DMS 273 (cell line): ENCODE measurements around the gene FEN1.

Source experiments
- DNase-seq: peaks from one replicate; lab custom pipeline; 2025; ENCODE audit not compliant: unreplicated experiment; lab: John Stamatoyannopoulos, UW

FEN1 gene, protein sequence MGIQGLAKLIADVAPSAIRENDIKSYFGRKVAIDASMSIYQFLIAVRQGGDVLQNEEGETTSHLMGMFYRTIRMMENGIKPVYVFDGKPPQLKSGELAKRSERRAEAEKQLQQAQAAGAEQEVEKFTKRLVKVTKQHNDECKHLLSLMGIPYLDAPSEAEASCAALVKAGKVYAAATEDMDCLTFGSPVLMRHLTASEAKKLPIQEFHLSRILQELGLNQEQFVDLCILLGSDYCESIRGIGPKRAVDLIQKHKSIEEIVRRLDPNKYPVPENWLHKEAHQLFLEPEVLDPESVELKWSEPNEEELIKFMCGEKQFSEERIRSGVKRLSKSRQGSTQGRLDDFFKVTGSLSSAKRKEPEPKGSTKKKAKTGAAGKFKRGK

DNA sequence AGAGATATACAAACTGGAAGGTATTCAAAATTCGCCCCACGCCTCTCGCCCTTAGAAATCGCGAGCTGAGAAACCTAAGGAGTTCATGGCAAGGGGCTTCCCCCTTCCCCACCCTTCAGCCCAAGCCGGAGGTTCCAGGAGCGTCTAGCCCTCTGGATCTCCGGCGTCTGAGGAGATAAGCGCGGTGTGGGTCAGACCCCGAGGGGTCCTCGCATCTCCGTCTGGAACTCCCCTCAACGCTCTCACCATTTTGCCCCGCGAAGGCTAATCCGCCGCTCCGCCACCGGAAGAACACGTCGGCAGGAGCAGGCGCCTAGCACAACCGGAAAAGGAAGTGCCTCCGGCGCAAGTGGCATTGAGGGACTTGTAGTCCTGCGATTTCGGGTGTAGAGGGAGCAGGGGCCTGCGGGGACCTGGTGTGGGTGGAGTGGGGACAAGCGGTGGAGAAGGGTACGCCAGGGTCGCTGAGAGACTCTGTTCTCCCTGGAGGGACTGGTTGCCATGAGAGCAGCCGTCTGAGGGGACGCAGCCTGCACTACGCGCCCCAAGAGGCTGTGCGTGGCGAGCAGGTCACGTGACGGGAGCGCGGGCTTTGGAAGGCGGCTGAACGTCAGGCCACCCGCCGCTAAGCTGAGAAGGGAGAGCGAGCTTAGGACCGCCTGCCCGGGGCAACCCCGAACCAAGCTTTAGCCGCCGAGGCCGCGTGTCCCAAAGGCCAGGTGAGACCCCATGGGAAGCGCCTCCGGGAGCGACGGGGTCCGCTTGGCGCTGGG, at the start of gene FEN1, which contains the start of gene TMEM258:
TSS of gene FEN1 (plus strand) at position 602 of the 773 bp plus-strand sequence. CDS start 2,451 bp downstream, outside the sequence.
TSS of gene TMEM258 (minus strand) at position 290 of the 773 bp plus-strand sequence. CDS start at position 249, 41 bp downstream.
- DNase-seq: peak; percentile 93

DNA sequence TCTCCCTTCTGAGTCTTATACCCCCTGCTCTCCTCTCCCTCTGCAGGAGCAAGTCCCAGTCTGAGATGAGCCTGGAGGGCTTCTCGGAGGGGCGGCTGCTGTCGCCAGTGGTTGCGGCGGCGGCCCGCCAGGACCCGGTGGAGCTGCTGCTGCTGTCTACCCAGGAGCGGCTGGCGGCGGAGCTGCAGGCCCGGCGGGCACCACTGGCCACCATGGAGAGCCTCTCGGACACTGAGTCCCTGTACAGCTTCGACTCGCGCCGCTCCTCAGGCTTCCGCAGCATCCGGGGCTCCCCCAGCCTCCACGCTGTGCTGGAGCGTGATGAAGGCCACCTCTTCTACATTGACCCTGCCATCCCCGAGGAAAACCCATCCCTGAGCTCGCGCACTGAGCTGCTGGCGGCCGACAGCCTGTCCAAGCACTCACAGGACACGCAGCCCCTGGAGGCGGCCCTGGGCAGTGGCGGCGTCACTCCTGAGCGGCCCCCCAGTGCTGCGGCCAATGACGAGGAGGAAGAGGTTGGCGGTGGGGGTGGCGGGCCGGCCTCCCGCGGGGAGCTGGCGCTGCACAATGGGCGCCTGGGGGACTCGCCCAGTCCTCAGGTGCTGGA, 49.1 kb upstream of the FEN1 start:
- DNase-seq: no peak

DNA sequence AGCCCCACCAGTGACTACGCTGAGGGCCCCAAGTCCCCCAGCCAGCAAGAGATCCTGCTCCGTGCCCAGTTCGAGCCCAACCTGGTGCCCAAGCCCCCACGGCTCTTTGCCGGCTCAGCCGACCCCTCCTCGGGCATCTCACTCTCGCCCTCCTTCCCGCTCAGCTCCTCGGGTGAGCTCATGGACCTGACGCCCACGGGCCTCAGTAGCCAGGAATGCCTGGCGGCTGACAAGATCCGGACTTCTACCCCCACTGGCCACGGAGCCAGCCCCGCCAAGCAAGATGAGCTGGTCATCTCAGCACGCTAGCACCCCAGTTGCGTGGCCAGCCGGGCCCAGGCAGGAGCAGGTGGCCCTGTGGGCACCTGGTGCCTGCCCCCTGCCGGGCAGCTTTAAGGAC, 48.5 kb upstream of the FEN1 start:
- DNase-seq: no peak

DNA sequence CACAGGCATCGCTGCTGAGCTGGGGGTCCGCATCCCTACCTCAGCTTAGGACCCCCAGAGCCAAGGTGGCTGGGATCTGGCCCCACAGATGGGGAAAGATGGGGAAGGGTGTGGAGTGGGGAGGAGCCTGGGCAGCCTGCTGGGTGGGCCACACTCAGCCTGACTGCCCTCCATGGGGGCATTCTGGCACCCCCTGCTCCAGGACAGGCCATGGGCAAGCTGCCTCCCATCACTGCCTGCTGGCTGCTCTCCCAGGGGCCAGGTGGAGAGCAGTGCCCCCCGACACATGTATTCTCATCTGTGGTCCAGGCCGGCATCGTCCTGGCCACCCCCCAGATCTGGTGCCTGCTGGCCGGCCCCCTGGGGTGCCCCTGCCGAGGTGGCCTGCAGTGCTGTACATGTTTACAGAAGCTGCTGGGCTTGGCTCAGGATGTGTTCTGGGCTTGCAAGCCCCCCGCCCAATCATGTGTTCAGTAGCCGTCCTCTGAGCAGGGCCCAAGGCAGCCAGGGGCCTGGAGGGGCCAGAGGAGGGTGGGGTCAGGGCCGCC, 48.0 kb upstream of the FEN1 start:
- DNase-seq: no peak

DNA sequence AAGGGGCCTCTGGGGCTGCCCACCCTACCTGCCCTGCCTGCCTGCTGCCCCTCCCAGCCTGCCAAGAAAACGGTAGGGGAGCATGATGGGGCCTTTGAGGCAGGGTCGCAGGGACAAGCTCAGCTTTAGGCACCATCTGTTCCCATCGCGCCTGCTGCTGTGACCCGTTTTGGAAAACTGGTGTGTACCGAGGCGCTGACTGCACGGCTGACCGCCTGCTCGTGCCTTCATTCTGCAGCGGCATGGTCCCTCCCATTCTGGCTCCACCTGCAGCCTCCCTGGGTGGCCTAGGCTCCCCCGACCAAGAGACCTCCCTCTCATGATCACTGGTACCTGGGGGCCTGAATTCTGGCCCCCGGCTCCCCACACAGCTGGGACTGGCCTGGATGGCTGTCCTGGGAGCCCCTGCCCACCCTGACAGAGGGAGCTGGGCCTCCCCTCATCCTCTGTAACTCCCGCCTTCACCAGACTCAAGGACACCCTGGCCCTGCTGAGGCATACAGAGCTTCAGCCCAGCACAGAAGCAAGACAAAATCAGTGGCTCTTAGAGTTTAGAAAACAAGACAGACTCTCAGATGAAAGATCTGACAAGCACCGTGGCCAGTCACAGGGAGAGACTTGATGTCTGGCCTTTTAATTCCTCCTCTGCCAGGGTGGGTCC, 46.8 kb upstream of the FEN1 start:
- DNase-seq: peak; percentile 66

DNA sequence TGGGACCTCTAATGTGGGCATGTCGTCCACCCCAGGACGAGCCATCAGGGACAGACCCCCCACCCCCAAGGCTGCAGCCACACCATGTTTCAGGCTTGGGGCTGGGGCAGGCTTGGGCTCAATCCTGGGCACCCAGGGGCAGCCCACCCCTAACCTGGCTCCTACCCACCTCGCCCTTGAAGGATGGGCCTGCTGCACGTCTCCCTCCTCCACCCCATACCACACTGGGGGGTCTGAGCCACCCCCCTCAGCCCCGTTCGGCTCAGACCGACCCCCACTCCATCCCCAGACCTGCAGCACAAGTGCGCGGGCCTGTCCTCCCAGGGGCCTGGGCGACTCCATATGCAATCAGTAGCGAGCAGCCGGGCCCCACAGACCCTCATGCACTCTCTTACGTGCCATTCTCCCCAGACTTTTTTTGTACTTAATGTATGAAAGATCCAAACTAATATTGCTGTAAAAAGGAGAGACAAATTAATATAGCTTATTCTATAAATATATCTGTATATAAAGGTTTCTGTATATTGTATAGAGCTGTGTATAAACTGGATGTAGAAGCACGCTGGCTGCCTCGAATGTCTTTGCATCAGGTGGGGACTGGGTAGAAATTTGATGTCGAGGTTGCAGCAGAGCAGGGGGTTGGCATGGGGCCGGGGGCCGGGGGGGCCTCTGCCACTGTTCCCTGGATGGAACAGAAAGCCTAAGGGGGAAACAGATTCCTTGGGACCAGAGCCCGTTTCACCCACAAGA, 46.1 kb upstream of the FEN1 start:
- DNase-seq: no peak

DNA sequence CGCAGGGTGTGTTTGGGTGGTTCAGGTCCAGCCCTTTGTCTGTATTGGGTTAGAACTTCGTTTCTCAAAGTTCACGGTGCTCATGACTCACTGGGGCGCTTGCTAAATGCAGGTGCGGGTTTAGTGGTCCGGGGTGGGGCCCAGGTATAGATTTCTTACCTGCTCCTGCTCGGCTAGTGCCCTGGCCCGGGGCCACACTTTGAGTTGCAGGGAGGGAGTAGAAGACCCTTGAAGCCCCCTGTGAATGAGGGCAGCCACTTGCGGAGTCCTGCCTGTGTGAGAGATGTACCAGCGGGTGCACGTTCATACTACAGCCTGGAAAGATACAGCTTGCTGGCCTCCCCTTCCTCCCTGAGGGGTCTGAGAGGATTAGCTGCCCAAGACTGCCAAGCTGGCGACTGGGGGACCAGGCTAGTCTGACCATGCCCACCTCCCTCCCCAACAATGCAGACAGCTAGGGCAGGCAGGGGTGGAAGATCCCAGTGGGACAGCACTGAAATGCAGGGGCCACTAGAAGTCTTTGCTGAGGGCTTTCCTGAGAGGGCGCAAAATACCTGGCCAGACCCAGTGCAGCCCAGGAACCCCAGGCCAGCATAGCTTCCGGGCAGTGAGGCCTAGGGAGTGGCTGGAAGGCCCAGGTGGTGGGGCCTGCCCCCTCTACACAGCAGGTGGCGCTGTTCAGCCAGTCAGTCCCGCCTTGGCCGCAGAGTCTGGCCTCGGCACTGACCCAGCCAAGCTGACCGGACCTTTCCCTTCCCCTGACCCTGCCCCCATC, 45.3 kb upstream of the FEN1 start:
- DNase-seq: peak; percentile 58

DNA sequence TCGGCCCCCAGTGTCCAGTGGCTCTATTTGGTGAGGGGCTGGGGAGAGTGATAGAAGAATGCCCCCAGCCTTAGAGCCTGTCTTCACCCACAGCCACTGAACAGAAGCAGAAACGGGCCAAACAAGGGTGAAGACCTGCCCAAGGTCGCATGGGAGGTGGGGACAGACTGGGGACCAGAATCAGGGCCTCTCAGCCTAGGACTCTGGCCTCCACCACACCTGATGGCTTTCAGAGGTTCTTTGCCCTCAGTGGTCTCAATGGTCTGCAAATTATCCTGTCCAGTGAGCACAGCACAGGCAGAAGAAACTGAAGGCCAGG, 44.8 kb upstream of the FEN1 start:
- DNase-seq: no peak

DNA sequence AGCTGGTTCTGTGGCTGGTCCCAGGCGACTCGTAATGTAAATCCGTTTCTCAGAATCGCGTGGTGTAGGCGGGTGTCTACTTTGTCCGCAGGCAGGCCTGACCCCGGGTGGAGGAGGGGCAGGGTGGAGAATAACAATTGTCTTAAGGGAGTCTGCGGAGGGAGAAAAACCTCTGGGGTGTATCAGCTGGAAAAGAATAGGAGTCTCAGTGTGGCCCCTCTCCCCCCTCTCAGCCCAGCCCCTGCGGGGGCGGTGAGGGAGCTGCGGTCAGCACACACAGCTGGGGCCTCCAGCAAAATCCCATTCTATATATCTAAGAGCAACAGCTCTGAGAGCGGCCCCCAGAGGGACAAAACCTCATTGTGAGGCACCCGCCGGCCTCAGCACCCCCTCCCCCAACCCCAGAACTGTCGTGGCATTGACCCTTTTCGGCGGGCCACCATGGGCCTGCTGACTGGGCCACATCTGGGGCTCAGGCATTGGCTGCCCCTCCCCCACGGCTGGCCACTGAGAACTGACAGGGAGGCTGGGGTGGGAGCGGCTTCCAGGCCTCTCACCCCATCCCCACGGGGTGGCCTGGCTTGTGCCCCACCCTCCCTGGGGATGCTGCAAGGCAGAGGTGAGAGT, 43.0 kb upstream of the FEN1 start:
- DNase-seq: no peak

DNA sequence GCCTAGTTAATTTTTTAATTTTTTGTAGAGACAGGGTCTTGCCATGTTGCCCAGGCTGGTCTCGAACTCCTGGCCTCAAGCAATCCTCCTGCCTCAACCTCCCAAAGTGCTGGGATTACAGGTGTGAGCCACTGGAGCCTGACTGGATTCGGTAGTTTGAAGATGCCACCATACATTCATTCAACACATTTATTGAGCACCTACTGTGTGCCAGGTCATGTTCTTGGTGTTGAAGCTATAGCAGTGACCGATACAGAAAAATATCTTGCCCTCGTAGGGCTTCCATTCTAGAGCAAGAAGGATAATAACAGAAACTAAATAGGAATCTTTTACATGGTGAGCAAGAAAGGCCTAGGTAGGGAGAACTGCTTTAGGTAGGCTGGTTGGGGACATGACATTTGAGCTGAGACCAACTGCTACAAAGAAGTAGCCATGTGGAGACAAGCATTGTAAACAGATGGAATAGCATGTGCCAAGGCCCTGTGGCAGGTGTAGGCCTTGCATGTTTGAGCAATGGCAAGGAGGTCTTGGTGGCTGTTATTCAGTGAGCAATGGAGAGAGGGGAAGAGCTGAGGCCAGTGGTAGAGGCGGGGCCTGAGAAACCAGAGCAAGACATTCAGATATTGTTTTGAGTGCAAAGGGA, 42.0 kb upstream of the FEN1 start:
- no peak for DNase-seq

DNA sequence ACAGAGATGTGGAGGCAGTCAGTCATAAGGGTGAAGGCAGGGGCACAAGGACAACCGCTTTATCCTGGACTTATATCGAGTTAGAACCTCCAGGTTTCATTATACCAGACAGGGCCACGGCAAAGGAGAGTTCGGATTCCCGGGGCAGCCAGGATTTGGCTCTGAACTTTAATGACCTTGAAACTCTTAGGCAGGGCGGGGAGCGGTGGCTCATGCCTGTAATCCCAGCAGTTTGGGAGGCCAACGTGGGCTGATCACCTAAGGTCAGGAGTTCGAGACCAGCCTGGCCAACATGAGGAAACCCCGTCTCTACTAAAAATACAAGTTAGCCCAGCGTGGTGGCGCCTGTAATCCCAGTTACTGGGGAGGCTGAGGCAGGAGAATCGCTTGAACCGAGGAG, 41.3 kb upstream of the FEN1 start:
- no peak for DNase-seq

DNA sequence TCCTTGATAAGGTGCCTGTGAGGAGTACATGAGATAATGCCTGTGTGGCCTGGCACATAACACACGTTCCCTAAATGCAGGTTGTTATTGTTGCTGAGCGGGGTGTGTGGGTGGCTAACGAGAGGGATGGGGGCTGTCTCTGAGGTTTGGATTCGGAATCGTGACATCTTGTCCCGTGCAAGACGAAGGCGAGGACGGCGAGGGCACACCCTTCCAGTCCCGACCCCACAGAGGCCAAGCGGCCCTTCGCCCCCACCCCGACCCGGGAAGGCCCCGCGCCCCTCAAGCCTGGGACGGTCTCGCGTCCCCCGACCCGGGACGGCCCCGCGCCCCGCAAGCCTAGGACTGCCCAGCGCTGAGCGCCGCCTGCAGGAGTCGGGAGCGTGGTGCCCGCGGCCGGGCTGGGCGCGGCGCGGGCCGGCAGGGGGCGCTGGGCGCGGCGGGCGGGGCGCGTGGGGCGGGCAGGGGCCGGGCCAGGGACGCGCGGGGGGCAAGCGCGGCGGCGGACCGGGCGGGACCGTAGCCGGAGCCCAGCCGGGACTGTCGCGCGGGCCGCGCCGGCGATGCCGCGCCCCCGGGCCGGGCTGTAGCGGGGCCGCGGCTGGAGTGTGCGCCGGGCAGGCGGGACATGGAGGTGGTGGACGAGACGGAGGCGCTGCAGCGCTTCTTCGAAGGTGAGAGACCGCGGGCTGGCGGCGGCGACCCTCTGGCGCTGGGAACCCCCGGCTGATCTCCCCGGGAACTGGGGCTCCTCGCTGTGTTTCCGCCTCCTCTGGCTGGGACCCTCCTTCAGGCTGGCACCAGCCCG, 40.4 kb upstream of the FEN1 start, which contains the start of gene MYRF:
TSS of gene MYRF (plus strand) at position 520 of the 808 bp plus-strand sequence. CDS start at position 629, 109 bp downstream.
- peak; percentile 74 for DNase-seq

DNA sequence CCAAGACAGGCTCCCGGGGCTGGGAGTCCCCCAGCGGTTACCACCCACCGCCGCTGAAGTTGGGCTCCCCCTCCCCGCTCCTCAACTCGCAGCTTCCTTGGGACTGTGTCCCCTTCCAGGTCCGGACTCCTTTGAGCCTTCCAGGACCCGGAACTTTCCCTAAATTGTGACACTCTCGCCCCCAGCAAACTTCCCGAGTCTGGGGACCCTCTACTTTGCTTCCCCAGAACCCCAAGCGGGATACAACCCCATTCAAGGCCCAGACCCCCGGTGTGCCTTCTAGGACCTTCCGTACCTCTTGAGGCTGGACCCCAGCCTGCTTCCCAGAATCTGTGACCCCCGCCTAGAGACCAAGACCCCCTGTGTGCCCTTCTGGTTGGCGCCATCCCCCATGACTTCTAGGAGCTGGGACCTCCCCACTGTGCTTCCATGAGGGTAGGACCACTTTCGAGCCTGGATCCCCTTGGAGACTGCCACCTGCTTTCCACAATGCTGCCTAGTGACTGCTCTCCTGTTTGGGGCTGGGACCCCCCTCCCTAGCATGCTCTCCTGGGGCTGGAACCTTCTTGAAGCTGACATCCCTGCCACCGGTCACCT, 39.7 kb upstream of the FEN1 start:
- DNase-seq: no peak

DNA sequence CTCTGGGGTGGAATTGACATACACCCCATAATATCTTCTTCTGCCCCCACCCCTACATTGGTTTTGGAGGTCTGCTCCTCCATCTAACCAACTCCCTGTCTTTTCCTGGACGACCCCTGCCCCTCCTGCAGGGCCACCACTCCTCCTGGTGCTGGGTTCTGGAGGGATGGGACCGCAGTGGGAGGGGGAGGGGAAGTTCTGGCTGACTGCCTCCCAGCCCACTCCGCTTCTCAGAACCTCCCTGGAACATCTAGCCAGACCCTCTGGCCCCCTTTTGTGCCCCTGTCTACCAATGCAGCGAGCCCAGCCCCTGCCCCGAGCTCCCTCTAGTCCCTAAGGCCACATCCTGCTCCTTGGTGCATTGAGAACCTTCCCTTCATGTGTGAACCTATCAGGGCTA, 39.0 kb upstream of the FEN1 start:
- DNase-seq: no peak

DNA sequence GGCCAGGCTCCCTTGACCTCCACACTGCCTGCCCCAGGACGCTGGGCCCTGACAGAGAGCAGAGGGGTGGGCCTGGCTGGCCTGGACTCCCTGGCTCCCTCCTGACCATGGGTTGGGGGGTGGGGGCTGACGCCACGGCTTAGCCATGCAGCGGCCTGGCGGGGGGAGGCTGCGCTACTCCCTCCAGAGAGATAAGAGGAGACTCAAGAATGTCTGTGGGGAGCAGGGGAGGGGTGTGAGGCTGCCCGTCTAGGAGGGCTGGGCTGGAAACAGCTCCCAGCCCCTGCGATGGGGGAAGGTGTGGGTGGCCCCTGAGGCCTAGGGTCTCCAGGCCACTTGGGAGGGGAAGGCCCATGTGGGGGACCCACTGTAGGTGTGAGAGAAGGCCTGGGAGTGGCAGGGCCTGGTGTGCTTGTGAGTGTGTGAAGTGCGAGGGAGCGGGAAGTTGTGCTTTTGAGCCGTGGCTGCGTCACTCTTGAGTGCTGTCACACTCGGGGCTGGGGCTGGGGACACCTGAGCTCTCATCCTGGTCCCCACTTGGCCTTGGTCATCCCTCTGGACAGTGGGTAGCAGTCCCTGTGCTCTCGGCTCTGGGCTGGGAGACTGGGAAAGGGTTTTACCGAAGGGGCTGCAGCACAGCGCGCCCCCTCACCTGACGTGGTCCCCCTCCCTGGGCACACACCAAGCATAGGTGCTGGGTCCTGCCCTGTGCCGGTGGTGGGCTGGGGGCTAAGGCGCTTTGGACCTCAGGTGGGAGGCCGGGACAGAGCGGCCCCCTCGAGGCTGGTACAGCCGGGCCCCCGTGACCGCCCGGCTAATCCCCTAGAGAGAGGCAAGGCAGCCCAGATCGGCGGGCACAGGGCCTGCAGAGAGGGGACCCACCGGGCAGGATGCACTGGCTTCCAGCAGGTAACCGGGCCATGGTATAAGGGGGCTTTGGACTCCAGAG, 37.9 kb upstream of the FEN1 start:
- no peak for DNase-seq

DNA sequence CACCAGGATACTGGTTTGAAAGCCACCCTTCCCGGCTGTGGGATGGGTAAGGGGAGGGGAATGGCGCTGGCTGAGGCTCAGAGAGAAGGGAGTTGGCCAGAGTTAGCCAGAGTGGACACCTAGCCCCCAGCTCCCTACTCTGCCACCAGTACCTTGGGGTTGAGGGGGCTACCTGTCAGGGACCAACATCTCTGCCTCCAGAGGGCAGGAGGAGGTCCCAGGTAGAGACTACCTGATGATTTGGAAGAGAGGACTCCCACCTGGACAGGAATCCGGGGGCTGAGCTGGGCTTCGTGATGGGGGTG, 36.6 kb upstream of the FEN1 start:
- no peak for DNase-seq
